Fibroblast of skin of right quadriceps (primary cell): ENCODE data around the gene YDJC.
"Not testable (repeated sequence)": the region's sequence is repeated elsewhere in the genome, so short reads cannot be mapped to it uniquely, and the experiment has no call there.

ENCODE experiments used
- DNase-seq: peaks from one replicate; pipeline ENCODE4 v3.0.0-alpha.2; 2013

YDJC gene

DNA sequence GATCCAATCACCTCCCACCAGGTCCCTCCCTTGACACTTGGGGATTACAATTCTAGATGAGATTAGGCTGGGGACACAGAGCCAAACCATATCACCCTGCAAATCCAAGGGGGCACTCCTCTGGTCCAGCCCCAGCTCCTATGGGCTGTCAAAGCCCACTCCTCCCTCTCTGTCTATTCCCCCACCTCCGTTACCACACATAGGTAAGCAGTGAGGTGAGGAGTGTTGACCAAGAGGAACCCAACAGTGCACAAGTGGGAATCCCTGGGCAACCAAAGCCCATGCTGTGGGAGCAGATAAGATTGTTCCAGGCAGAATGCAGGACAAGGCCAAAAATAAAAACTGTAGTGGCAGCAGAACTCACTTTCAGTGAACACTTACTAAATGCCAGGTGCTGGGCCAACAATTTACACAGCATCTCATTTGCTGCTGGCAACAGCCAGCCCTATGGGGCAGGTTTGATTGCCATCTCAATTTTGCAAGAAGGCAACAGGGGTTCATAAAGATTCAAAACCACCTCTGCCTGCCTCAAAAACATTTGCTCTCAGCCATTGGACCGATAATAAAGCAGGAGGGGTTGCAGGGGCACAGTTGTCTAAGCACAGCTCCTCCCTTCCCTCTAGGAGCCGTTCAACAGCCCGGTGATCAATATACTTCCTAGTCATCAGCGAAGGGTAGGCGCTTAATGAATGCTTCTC is 21.1 kb upstream of the YDJC start:
- DNase-seq, result no peak

DNA sequence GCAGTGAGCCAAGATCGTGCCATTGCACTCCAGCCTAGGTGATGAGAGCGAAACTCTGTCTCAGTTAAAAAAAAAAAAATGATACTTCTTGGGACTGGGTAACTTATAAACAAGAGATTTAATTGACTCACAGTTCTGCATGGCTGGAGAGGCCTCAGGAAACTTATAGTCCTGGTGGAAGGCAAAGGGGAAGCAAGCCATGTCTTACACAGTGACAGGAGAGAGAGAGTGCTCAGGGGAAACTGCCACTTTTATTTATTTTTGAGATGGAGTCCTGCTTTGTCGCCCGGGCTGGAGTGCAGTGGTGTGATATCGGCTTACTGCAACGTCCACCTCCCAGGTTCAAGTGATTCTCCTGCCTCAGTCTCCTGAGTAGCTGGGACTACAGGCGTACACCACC is 20.5 kb upstream of the YDJC start:
- DNase-seq, result no peak

DNA sequence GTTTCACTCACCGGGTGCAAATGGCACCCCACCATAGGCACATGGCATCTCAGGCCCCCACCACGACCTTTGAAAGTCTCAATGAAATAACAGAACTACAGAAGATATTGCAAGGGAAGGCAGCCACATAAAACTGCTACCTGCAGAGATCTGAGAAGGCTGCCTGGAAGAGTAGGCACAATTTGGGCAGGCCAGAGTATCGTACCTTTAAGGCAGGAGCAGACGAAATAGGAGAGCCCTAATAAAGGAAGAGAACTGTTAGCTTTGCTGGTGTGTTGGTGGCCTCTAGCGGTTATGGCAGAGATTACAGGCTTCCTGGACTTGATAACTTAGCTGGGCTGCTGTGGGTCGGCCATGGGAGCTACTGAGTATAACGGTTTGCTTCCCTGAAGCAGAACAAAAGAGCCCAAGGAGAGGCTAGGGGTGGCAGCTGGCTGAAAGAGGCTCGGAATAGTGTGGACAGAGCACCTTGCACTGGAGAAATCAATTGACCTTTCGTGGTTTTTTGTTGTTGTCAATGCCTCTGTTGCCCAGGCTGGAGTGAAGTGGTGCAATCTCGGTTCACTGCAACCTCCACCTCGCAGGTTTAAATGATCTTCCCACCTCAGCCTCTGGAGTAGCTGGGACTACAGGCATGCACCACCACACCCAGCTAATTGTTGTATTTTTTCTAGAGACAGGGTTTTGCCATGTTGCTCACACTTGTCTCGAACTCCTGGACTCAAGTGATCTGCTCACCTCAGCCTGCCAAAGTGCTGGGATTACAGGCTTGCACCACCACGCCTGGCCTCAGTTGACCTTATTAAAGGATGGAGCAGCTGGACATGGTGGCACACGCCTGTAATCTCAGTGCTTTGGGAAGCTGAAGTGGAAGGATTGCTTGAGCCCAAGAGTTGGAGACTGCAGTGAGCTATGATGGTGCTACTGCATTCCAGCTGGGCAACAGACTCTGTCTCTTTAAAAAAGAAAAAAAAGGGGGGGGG is 17.1 kb upstream of the YDJC start:
- DNase-seq, result peak; percentile 72

DNA sequence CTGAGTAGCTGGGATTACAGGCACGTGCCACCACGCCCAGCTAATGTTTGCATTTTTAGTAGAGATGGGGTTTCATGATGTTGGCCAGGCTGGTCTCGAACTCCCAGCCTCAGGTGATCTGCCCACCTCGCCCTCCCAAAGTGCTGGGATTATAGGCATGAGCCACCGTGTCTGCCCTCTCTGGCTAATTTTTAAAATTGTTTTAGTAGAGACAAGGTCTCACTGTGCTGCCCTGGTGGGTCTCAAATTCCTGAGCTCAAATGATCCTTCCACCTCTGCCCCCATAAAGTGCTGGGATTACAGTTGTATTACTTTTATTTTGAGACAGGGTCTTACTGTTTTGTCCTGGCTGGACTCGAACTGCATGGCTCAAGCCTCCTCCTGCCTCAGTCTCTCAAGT is 15.7 kb upstream of the YDJC start:
- DNase-seq, result not testable (repeated sequence)

DNA sequence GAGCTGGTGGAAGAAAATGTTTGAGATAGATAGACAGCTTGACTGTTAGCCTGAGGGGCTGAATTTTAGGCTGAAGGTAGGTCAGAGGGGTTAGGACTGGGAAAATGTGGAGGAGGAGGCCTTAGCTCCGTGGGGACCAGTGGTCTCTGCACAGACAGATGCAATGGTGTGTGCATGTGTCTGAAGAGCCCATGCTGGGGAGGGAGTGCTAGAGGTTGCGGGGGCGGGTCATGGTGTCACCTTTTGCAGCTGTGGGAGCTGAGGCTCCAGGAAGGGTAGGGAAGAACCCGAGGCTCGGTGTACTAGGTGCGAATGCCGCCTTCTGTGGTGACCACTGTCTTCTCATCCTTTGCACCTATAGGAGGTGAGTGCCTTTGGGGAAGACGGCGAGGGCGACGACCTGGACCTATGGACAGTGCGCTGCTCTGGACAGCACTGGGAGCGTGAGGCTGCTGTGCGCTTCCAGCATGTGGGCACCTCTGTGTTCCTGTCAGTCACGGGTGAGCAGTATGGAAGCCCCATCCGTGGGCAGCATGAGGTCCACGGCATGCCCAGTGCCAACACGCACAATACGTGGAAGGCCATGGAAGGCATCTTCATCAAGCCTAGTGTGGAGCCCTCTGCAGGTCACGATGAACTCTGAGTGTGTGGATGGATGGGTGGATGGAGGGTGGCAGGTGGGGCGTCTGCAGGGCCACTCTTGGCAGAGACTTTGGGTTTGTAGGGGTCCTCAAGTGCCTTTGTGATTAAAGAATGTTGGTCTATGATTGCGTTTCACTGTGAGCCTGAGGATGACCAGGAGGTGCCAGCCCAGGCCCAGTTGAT is 13.9 kb upstream of the YDJC start:
- DNase-seq, result no peak

DNA sequence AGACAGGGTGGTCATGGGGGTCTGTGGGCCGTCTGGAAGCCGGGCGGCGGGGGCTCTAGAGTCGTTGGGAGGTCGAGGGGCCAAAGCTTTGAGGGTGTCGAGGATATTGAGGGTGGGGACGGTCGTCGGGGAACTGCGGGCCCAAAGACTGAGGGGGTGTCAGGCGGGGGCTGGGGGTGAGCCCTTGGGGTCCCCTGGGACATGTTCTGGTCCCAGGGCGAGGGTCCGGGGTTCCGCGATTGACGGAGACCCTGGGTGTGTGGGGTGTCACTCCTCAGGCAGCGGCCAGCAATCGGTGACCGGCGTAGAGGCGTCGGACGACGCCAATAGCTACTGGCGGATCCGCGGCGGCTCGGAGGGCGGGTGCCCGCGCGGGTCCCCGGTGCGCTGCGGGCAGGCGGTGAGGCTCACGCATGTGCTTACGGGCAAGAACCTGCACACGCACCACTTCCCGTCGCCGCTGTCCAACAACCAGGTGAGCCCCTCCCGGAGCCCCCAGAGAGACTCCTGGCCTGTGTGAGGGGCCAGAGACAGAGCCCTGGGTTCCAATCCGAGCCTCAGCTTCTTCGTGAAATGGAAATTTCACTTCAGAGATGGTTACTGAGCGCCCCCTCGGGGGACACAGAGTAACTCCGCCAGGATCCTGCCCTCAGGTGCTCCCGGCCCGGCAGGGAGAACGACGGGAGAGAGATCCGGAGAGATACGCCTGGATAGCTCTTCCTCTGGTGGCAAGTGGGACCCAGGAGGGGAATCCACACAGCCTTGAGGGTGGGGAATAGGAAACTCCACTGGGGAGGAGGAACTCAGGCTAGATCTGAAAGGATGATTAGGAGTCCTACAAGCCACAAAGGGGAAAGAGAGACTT is 13.0 kb upstream of the YDJC start:
- peak; percentile 47 for DNase-seq

DNA sequence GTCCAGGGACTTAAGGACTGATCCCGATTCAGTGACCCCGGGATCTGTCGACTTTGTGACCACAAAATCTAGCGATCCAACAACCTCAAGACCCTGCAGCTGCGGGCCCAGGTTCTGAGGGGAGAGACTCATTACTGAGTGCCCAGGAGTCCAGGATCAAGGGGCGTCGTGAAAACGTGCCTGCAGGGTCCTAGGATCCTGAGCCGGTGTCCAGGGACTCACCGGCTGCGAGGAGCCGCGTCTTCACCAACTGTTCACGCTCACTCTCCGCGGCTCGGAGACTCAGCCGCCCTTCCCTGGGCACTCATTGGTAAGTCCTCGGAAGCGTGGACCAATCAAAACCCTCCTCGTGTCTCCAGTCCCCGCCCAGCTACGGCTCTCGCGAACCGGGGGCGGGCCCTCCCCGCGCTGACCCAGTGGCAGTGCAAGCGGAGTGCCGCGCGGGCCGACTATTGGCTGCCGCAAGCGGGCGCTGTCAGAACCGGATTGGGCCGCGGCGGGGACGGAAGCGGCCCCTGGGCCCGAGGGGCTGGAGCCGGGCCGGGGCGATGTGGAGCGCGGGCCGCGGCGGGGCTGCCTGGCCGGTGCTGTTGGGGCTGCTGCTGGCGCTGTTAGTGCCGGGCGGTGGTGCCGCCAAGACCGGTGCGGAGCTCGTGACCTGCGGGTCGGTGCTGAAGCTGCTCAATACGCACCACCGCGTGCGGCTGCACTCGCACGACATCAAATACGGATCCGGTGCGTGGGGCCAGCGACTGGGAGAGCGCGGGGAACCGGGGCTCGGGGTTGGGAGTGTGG is 12.2 kb upstream of the YDJC start, which contains the start of gene SDF2L1:
Gene SDF2L1 (plus strand): TSS at position 514 of the 795 bp plus-strand sequence. CDS start 35 bp downstream, at position 549.
- DNase-seq, result peak; percentile 99

DNA sequence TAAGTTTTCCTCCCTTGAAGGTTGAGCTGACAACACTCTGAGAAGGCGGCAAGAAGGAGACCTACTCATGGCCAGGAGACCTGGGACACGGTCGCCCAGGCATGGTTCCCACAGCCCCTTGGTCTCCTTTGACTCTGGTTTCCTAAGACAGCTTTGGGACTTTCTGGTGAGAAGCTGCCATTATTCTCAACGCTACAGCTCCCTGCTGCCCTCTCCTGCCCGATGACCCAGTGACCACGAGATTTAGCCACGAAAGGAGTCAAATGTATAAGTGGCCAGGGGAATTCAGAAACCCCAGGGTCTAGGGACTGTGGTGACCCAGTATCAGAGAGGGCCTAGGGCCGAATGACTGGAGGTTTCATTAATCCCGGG is 11.6 kb upstream of the YDJC start:
- peak; percentile 32 for DNase-seq

DNA sequence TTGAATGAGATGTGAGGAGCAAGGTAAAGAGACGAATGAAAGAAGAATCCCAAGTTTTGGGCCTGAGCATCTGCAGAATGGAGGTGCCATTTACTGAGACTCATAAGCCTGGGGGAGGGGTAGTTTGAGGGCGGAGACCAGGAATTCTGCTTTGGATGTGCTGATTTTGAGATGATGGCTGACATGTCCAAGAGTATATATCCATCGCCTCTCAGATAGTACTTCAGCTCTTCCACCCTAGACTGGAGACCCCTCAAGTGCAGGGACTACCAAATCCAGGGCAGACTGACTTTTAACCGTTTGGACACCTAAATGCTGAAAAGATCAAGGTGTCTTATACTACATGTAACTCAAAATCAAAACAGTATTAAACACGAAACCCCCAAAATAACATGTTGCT is 11.0 kb upstream of the YDJC start:
- DNase-seq, result no peak

DNA sequence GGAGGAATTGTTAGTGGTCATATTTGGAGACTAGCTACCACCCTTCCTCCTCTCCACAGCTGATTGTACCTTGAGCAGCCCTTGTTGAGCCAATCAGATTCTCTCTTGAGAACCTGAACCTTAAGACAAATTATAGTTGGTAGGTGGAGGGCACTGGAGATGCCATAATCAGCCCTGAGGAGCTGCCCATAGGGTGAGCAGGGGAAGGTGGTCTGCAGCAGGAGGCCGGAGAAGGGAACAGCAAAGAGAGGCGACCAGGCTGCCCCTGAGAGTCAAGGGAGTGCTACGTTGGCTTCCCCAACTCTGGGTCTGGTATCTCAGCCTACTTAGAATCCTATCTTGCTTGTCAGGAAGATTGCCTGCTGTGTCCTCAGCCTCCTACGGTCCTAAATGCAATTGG is 9.5 kb upstream of the YDJC start:
- no peak for DNase-seq

DNA sequence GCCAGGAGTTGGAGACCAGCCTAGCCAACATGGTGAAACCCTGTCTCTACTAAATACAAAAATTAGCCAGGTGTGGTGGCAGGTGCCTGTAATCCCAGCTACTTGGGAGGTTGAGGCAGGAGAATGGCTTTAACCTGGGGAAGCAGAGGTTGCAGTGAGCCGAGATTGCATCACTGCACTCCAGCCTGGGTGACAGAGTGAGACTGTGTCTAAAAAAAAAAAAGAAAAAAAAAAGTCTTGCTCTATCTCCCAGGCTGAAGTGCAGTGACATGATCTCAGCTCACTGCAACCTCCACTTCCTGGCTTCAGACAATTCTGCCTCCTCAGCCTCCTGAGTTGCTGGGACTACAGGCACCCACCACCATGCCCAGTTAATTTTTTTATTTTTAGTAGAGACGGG is 7.6 kb upstream of the YDJC start:
- DNase-seq, result not testable (repeated sequence)

DNA sequence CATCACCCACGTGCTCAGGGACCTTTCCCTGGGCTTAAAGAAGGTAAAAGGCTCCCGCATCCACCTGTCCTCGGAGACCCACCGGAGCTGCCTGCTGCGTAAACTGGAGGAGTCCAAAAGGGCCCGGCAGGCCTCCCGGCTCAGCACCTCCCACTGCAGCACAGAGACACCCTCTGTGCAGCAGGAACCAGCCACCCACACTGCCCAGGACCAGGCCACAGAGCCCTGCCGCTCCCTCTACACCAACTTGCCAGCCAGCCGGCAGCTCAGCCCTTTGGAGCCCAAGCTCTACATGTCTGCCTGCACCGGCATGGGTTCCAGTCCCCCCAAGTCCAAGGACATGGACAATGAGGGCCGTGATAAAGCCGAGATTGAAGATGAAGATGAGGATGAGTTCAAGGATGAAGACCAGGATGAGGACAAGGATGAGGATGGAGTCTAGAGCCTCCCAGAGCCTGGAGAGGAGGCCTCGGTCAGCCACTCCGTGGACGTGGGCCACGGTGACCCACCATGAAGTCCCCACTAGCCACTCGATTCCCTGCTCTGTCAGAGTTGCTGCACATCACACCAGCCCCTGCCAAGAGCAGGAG is 6.9 kb upstream of the YDJC start:
- DNase-seq, result no peak

DNA sequence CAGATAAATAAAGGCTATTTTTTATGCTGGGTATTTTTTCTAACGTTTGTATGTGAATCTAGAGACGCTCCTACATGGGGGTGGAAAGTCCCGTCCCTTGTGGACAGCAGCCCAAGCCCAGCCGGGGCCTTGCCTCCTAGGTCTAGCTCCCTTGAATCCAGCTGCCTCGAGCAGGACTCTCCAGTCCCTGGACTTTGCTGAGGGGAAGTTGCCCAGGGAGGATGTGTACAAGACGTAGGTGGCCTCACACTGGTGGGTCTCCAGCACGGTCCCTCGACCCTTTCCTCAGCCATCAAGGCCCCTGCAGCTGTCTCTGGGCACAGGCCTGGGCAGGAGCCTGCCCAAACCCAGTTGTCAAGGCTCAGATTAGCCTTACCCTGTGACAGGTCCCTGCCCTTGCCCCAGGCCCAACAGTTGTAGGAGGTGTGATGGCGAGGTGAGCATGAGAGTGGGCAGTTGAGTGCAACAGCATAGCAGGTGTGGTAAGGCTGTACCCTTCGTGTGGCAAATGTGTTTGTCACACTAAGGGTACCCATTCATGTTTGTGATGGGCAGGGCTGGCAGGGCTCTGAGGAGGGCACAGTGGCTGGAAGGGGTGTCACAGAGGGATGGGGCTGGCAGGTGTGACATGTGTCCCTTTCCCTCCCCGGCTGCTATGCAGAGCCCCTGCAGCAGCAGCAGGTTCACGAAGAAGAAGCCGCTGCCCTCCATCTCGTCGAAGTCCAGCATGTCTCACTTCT is 6.1 kb upstream of the YDJC start:
- DNase-seq, result no peak

DNA sequence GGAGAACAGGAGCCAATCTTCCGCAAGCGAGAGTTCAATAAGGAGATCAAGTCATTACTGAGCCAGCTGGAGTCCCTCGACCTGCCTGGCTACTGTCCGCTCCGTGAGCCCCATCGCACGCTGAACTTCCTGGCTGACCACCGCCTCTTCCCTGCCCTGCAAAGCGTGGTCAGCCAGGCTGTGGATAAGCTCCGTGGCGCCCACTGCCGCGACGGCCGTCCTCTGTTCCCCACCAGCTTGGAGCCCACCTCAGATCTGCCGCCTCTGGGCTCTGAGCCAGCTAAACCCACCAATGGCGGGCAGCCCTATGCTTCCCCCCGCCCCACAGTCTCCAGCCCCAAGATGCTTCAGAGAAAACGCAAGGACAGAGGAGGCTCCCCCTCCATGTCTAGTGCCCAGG is 5.0 kb upstream of the YDJC start:
- DNase-seq, result no peak

DNA sequence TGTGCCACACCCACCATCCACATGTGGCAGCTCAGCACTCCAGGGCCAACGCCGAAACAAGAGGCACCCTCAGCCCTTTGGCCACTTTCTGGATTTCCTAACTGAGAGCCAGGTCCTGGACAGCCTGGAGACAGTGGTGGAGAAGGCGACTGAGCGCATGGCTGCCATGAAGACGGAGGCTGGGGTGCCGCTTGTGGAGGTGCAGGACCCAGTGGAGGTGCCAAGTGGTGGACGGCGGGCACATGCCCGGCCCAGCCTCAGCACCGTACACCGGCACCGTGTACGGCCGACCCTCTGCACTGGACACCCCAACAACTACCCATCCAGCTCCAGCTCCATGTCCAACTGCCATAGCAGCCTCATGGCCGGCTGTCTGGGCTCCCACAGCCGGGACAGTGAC is 4.3 kb upstream of the YDJC start:
- DNase-seq, result no peak

DNA sequence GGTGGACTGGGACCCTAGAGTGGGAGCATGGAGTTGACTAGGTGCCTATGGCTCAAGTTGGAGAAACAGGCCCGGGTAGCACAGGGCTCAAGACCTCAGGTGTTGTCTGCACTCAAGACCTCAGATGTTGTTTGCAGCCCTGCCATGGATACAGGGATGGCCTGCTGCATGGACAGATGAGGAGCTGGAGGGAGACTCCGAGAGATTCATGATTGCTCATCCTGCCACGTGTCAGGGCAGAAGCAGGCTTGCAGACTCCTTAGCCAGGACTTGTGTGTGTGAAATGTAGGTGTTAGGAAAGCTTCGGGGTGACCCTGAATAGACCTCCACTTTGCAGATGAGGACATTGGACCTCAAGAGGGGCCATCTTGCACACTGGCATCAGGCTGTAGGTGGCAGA is 3.7 kb upstream of the YDJC start:
- no peak for DNase-seq

DNA sequence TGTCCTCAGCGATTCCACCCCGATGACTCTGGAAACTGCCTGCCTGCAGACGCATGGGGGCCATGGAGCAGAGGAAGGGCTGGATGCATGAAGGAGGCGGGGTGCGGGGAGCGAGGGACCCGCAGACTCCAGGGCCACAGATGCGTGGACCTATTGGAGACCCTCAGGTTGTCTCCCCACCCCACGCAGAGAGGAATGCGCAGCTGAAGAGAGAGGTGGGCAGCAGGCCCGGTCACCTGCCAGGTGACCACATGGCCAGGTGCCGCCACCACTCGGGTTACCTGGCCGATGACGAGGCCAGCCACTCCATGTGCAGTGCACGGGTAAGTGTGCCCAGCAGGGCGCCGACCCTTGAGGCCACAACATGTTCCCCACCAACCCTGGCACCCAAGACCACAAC is 3.1 kb upstream of the YDJC start:
- no peak for DNase-seq

DNA sequence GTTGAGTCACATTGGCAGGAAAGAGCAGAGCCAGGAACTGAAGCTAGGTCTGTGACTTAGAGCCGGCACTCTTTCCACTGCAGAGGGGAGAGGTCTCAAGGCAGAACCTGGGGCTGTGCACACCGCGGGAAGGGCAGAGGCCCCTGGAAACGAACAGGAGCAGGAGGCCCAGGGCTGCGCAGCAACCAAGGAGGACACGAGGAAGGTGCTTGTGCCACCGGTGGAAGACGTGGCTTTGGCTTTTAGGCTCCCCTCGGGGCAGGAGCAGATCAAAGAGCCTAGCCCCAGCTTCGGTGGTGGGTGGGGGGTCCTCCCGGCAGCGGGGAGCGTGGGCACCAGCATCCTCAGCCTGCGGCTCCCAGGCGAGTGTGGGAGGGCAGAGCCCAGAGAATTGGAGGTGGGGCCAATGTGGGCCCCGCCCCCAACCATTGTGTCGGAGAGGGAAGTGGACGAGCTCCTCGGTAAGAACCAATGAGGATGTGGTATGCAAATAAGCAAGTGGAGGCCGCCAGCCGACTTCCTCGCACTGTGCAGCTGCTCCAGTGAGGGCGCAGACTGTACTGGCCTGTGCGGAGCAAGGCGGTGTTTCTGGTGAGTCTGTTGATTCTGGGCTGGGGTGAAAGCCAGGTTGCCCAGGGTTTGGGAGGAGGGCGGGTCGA is 2.5 kb upstream of the YDJC start, which contains the start of gene CCDC116:
Gene CCDC116 (plus strand): TSS at position 524 of the 659 bp plus-strand sequence. CDS start 422 bp downstream, outside the sequence.
- no peak for DNase-seq

DNA sequence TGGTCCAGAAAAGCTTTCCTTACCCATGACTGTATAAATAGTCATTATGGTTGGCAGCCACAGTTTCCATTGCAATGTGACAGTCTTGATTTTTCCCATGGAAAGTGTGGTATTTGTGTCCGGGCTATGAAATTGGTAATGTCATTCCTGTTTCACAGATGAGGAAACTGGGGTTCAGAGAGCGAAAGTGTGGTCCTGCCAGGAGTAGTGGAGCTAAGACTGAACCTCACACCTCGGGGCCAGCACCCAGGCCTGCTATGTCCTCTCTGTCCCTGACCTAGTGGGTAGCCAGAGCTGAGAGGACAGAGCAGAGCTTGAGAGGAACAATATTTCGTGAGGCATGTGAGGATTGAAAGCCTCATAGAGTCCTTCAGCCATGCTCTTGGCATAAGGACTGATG is 1.2 kb upstream of the YDJC start:
- DNase-seq, result no peak
